ENCODE results near the gene C1orf198.

- TF ChIP-seq EZH2phosphoT487 (IDR thresholded peaks at IDR 0.05; ENCODE audit: borderline replicate concordance) (no peak), CTCF (conservative IDR thresholded peaks at IDR 0.05; ENCODE audit: low read length) (no peak)
Measured at GRCh38 chr1:230875370-230875769, 7.0 kb upstream of the C1orf198 start.

All from Loucy (cell line).